ENCODE data around the gene DUSP9.
"Not testable (repeated sequence)": the region's sequence is repeated elsewhere in the genome, so short reads cannot be mapped to it uniquely, and the experiment has no call there.

DUSP9 gene

DNA sequence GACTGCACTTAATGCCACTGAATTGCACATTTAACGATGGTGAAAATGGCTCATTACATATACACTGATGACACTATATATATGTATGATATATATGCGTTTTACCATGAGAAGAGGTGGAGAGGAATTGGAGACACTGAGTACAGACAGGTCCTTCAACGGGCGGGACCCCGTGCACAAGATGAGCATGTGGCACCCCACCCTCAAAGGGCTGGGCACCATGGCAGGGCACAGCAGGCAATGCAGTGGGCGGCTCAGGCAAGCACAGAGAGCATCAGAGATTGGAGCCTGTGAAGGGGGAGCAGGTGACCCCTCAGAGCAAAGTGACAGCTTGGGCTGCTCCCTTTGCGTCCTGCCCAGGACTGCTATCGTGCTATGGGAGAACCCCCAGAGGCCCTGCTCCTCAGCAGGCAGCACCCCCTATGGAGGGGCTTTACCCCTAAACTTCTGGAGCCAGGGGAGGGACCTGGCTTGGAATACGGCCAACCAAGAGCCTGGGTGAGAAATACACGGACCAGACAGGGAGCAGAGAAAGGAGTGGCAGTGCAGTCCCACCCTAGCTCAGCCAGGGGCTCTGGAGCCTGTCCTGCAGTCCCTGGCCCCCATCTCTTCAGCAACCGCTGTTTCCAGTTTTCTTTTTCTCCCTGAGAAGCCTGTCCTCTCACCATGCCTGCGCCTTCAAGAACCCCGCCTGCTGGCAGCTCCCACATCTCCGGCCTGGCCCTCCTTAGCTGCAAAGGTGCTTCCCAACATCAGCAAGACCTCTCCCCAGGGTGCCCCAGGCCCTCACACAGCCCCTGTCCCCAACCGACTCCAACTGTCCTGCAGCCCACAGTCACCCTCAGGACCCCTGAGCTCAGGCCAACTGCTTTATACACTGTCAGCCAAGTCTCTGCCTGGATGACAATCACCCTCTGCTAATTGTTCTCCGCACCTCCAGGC is 51.2 kb downstream of the DUSP9 start:
- Histone ChIP-seq H4K20me1 (ENCODE audit: control insufficient read depth, insufficient read depth, low read depth, low read length) (no peaks in the 10 kb centered on the region), H3K79me2 (ENCODE audit: control insufficient read depth, low read length) (no peaks in the 10 kb centered on the region), H3K4me3 (ENCODE audit: low read length) (no peak overlapping the region), H3K9me3 (ENCODE audit: control insufficient read depth, insufficient read depth, low read length) (no peaks in the 10 kb centered on the region), H3F3A (ENCODE audit: control insufficient read depth, insufficient read depth) (no peaks in the 10 kb centered on the region), H3K27ac (ENCODE audit: low read depth, low read length) (no peak overlapping the region), H3K9me2 (replicated peaks; ENCODE audit: control insufficient read depth, low read length) (no peaks in the 10 kb centered on the region), H3K4me2 (ENCODE audit: low read length) (no peak overlapping the region), H3K36me3 (ENCODE audit: control insufficient read depth, low read length) (no peaks in the 10 kb centered on the region), H3K4me1 (ENCODE audit: control insufficient read depth, low read length) (no peaks in the 10 kb centered on the region), H3K27me3 (ENCODE audit: control insufficient read depth, low read length) (no peaks in the 10 kb centered on the region)
- TF ChIP-seq, protein P1, sequence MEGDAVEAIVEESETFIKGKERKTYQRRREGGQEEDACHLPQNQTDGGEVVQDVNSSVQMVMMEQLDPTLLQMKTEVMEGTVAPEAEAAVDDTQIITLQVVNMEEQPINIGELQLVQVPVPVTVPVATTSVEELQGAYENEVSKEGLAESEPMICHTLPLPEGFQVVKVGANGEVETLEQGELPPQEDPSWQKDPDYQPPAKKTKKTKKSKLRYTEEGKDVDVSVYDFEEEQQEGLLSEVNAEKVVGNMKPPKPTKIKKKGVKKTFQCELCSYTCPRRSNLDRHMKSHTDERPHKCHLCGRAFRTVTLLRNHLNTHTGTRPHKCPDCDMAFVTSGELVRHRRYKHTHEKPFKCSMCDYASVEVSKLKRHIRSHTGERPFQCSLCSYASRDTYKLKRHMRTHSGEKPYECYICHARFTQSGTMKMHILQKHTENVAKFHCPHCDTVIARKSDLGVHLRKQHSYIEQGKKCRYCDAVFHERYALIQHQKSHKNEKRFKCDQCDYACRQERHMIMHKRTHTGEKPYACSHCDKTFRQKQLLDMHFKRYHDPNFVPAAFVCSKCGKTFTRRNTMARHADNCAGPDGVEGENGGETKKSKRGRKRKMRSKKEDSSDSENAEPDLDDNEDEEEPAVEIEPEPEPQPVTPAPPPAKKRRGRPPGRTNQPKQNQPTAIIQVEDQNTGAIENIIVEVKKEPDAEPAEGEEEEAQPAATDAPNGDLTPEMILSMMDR (IDR thresholded peaks at IDR 0.05; ENCODE audit: low read depth, low read length, poor library complexity, severe bottlenecking): no peak
- TF ChIP-seq EZH2phosphoT487 (IDR thresholded peaks at IDR 0.05; ENCODE audit: borderline replicate concordance, low read length): no peak

DNA sequence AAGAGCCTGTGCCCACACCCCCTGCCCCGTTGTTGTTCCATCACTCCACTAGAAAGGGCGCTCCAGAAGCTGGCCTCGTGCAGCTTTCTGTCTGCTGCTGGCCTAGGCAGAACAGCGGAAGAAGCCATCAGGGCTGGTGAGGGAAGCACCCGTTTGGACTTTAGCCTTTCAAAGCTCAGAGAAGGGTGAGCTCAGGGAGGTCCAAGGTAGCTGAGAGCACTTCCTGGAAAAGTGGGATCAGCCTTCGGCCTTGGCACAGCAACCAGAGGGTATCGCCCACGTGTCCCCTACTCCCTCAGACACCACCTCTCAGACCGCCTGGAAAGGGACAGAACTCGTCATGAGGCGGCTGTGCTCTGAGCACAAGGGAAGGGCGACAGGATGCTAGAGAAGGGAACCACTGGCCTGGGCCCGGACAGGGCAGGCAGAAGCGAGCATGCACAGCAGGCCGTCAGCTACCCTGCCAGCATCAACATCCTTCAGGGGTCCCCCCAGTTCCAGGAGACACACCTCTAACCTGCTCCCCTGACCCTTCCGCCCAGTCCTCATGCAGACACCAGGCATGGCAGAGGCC is 52.3 kb downstream of the DUSP9 start:
- H3K4me3 ChIP-seq (ENCODE audit: low read length); H4K20me1 ChIP-seq (ENCODE audit: control insufficient read depth, insufficient read depth, low read depth, low read length); H3K9me3 ChIP-seq (ENCODE audit: control insufficient read depth, insufficient read depth, low read length); H3K36me3 ChIP-seq (ENCODE audit: control insufficient read depth, low read length); H3K27me3 ChIP-seq (ENCODE audit: control insufficient read depth, low read length); H3K27ac ChIP-seq (ENCODE audit: low read depth, low read length); H3K4me2 ChIP-seq (ENCODE audit: low read length); H3K79me2 ChIP-seq (ENCODE audit: control insufficient read depth, low read length); H3F3A ChIP-seq (ENCODE audit: control insufficient read depth, insufficient read depth); H3K9me2 ChIP-seq (replicated peaks; ENCODE audit: control insufficient read depth, low read length); H3K4me1 ChIP-seq (ENCODE audit: control insufficient read depth, low read length): not testable (repeated sequence)

DNA sequence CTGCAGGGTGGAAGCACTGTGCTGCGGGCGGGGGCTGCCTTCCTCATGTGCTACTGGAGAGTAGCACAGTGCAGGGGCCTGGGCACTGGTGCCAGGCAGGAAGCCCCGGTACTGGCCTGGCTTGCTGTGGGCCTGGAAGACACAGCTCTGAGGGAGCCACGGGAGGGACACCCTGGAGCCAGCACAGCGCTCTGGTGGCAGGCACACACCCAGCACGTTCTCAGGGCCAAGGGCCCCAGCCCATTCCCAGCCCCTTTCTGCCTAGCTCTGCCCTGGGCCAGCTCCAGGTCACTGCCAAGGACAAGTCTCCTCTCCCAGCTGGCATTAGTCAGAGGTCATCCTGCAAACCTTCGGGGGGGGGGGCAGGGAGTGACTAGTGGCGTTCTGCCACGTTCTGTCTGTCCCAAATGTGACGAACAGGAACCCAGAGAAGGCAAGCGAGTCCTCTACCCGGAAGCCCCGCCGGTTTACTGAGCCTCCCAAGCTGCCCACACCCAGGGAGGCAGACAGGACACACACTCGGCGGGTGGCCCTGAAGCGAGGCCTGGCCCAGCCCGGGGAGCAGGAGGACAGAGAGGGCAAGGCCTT is 52.9 kb downstream of the DUSP9 start:
- not testable (repeated sequence) for H3F3A ChIP-seq (ENCODE audit: control insufficient read depth, insufficient read depth); H3K4me3 ChIP-seq (ENCODE audit: low read length); H3K27ac ChIP-seq (ENCODE audit: low read depth, low read length); H3K9me2 ChIP-seq (replicated peaks; ENCODE audit: control insufficient read depth, low read length); H3K9me3 ChIP-seq (ENCODE audit: control insufficient read depth, insufficient read depth, low read length); H3K4me2 ChIP-seq (ENCODE audit: low read length); H4K20me1 ChIP-seq (ENCODE audit: control insufficient read depth, insufficient read depth, low read depth, low read length); H3K36me3 ChIP-seq (ENCODE audit: control insufficient read depth, low read length); H3K79me2 ChIP-seq (ENCODE audit: control insufficient read depth, low read length); H3K27me3 ChIP-seq (ENCODE audit: control insufficient read depth, low read length); H3K4me1 ChIP-seq (ENCODE audit: control insufficient read depth, low read length)

DNA sequence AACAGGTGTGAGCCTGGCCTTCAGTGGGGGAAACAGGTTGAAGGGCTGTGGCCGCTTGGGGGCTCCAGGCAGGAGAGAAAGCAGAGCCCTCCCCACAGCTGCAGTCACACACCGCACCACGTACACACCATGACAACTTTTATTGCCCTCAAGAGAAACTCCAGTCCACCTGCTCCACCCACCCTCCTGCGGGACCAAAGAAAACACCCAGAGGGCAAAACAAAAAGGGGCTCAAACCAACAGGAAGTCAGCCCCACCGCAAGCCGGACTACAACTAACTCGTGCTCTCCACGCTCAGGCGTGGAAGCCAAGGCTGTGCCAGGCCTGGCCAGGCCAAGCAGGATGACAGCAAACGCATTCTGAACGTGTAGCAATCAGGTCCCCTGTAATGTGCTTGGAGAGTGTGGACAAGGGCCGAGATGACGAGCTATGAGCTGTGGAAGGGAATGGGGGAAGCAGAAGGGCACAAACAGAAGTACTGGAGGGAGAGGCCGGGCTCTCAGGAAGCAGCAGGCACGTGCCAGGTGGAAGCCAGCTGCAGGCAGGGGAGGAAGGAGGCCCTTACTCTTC is 53.5 kb downstream of the DUSP9 start:
- Histone ChIP-seq H3F3A (ENCODE audit: control insufficient read depth, insufficient read depth) (no peaks in the 10 kb centered on the region), H3K4me3 (ENCODE audit: low read length) (no peak overlapping the region), H3K27me3 (ENCODE audit: control insufficient read depth, low read length) (no peaks in the 10 kb centered on the region), H3K9me2 (replicated peaks; ENCODE audit: control insufficient read depth, low read length) (no peaks in the 10 kb centered on the region), H3K79me2 (ENCODE audit: control insufficient read depth, low read length) (no peaks in the 10 kb centered on the region), H3K9me3 (ENCODE audit: control insufficient read depth, insufficient read depth, low read length) (no peaks in the 10 kb centered on the region), H3K36me3 (ENCODE audit: control insufficient read depth, low read length) (no peaks in the 10 kb centered on the region), H3K4me2 (ENCODE audit: low read length) (no peak overlapping the region), H3K27ac (ENCODE audit: low read depth, low read length) (no peak overlapping the region), H3K4me1 (ENCODE audit: control insufficient read depth, low read length) (no peaks in the 10 kb centered on the region), H4K20me1 (ENCODE audit: control insufficient read depth, insufficient read depth, low read depth, low read length) (no peaks in the 10 kb centered on the region)
- TF ChIP-seq EZH2phosphoT487 (IDR thresholded peaks at IDR 0.05; ENCODE audit: borderline replicate concordance, low read length): no peak
- TF ChIP-seq, protein P1 (IDR thresholded peaks at IDR 0.05; ENCODE audit: low read depth, low read length, poor library complexity, severe bottlenecking): no peak

Data from DOHH2 (cell line).